ENCODE measurements around the gene NKX6-1.

The NKX6-1 gene

GRCh38 chr4:84497504-84498202 is 1.4 kb downstream of the NKX6-1 start:
- TF ChIP-seq, protein P1, sequence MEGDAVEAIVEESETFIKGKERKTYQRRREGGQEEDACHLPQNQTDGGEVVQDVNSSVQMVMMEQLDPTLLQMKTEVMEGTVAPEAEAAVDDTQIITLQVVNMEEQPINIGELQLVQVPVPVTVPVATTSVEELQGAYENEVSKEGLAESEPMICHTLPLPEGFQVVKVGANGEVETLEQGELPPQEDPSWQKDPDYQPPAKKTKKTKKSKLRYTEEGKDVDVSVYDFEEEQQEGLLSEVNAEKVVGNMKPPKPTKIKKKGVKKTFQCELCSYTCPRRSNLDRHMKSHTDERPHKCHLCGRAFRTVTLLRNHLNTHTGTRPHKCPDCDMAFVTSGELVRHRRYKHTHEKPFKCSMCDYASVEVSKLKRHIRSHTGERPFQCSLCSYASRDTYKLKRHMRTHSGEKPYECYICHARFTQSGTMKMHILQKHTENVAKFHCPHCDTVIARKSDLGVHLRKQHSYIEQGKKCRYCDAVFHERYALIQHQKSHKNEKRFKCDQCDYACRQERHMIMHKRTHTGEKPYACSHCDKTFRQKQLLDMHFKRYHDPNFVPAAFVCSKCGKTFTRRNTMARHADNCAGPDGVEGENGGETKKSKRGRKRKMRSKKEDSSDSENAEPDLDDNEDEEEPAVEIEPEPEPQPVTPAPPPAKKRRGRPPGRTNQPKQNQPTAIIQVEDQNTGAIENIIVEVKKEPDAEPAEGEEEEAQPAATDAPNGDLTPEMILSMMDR (IDR thresholded peaks at IDR 0.05), result no peak
- DNase-seq, result peak; percentile 40
- no peaks in the 10 kb centered on the region for H3K9me3 Mint-ChIP-seq
- H3K27me3 Mint-ChIP-seq (ENCODE audit: low read depth, poor library complexity), result peaks cover 100% of the 10 kb centered on the region
- no peaks in the 10 kb centered on the region for H3K36me3 Mint-ChIP-seq (ENCODE audit: low read depth)
- H3K4me1 Mint-ChIP-seq, result peaks cover 62% of the 10 kb centered on the region
- peak overlapping the region; percentile 73 for H3K4me3 Mint-ChIP-seq
- H3K27ac Mint-ChIP-seq, result no peak overlapping the region

DNA sequence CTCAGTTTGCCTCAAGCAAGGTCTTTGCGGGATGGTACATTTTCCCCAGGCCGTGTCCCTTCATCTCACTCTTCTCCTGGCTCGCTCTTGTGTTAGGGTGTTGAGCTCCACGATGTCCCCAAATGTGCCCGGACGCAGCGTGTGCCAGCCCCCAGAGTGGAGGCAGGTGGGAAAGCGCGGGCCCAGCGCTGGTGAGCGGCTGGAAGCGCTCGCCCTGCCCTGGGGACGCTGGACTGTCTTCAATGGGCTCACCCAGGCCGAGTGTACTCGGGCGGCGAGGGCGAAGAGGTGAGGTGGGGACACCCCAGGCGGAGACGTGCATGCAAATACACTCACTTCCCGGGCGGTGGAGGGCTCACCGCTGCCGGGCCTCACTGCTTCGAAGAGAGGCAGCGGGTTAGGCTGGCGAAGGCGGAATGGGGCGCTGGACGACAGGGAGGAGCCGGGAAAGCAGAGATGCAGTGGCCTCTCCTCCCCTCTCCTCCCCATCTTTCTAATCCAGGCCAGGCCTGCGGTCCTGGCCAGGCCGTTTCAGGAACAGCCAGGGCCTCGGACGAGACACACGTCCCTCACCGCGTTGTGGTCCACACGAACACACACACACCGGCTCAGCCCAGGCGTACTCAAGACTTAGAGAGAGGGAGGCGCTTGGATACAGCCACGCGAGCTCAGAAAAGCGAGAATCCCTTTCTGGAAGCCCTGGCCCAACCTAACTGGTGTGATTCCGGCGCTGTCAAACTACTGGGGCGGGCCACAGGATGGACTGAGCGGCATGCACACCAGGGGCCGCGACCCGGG is 2.2 kb downstream of the NKX6-1 start:
- H3K36me3 Mint-ChIP-seq (ENCODE audit: low read depth), result no peaks in the 10 kb centered on the region
- peak overlapping the region; percentile 73 for H3K4me3 Mint-ChIP-seq
- TF ChIP-seq, protein P1 (IDR thresholded peaks at IDR 0.05), result no peak
- H3K4me1 Mint-ChIP-seq, result peaks cover 61% of the 10 kb centered on the region
- H3K27ac Mint-ChIP-seq, result no peak overlapping the region
- peaks cover 100% of the 10 kb centered on the region for H3K27me3 Mint-ChIP-seq (ENCODE audit: low read depth, poor library complexity)
- no peaks in the 10 kb centered on the region for H3K9me3 Mint-ChIP-seq
- peak; percentile 55 for DNase-seq

GRCh38 chr4:84496331-84496705 is 2.8 kb downstream of the NKX6-1 start:
- Mint-ChIP-seq H3K27me3 (ENCODE audit: low read depth, poor library complexity) (peaks cover 100% of the 10 kb centered on the region), H3K9me3 (no peaks in the 10 kb centered on the region), H3K27ac (no peak overlapping the region), H3K4me3 (peak overlapping the region; percentile 73), H3K4me1 (peaks cover 60% of the 10 kb centered on the region), H3K36me3 (ENCODE audit: low read depth) (no peaks in the 10 kb centered on the region)
- DNase-seq, result peak; percentile 44
- TF ChIP-seq, protein P1 (IDR thresholded peaks at IDR 0.05), result no peak

DNA sequence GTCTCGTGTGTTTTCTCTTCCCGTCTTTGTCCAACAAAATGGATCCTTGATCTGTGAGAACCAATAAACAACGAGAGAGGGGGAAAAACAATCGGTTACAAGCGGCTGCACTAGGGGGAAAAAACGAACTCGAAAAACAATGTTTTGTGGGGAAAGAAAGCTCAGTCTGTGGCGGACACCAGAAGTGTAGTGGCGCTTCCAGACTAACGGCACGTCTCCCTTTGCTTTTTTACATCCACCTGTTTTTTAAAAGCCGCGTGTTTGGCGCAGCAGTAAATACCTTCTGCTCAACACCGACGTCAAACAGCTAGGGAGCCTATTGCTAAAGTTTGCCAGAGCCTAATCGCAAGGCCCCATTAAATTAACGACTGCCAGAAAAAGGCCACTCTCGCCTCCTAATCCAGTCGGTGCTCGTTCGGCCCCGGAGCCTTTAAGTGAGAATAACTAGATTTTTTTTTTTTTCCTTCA is 3.3 kb downstream of the NKX6-1 start:
- peaks cover 63% of the 10 kb centered on the region for H3K4me1 Mint-ChIP-seq
- no peak overlapping the region for H3K27ac Mint-ChIP-seq
- no peaks in the 10 kb centered on the region for H3K9me3 Mint-ChIP-seq

DNA sequence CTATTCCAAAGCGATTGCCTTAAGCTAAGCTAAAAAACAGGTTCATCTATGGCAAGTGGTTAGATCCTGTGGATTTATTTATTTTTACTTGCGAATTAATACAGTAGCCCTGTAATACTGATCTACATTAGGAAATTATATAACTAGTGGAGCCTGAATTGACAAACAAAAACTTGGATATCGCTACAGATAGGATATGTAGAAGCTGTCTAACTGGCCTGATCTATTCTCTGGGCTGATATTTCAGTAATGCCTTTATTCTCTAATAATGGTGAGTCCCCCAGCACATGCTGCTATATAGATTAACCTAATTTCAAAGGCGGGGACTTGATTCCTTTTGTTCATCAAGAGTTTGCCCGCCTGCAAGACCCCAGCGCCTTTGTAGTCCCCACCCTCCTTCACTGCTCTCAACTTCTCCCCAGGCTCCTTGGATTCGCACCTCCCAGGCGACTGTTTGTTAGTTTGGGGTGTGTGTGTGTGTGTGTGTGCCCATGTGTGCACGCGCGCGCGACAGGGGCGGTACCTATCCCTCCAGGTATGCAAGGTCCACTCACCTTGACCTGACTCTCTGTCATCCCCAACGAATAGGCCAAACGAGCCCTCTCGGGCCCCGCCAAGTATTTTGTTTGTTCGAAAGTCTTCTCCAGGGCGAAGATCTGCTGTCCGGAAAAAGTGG is 3.8 kb downstream of the NKX6-1 start:
- Mint-ChIP-seq H3K36me3 (ENCODE audit: low read depth) (no peaks in the 10 kb centered on the region), H3K27me3 (ENCODE audit: low read depth, poor library complexity) (peaks cover 100% of the 10 kb centered on the region), H3K9me3 (no peaks in the 10 kb centered on the region), H3K4me1 (peaks cover 61% of the 10 kb centered on the region), H3K4me3 (peak overlapping the region; percentile 58), H3K27ac (no peak overlapping the region)
- no peak for DNase-seq
- TF ChIP-seq, protein P1 (IDR thresholded peaks at IDR 0.05), result no peak

More for the DNA sequence above, 3.3 kb downstream of the NKX6-1 start:
- peaks cover 100% of the 10 kb centered on the region for H3K27me3 Mint-ChIP-seq (ENCODE audit: low read depth, poor library complexity)
- H3K36me3 Mint-ChIP-seq (ENCODE audit: low read depth), result no peaks in the 10 kb centered on the region
- peak overlapping the region; percentile 58 for H3K4me3 Mint-ChIP-seq
- DNase-seq, result no peak
- TF ChIP-seq, protein P1 (IDR thresholded peaks at IDR 0.05), result no peak
